ENCODE measurements around the gene SETBP1. TPM values are rescaled to one million over a fixed set of nuclear protein-coding genes. Genes with fewer than 3 reads are reported as not detected.

SETBP1 gene
- total RNA-seq, 1 donor from 2014 or later, result 29.4 TPM

- intact Hi-C loops (cut with micrococcal nuclease), result no loop called here
Measured at GRCh38 chr18:44702594-44702993, 21.9 kb downstream of the SETBP1 start.

- intact Hi-C loops (cut with micrococcal nuclease), result no loop called here
Measured at GRCh38 chr18:44704135-44704789, 23.6 kb downstream of the SETBP1 start.

GRCh38 chr18:44705075-44705675 lies 24.5 kb downstream of the SETBP1 start:
- intact Hi-C loops (cut with micrococcal nuclease), result no loop called here

- intact Hi-C loops (cut with micrococcal nuclease), result no loop called here
Measured at GRCh38 chr18:44708451-44709083, 27.9 kb downstream of the SETBP1 start.

- intact Hi-C loops (cut with micrococcal nuclease), result no loop called here
Measured at GRCh38 chr18:44709307-44710126, 28.8 kb downstream of the SETBP1 start.

GRCh38 chr18:44710931-44711330 lies 30.2 kb downstream of the SETBP1 start:
- intact Hi-C loops (cut with micrococcal nuclease), result no loop called here

GRCh38 chr18:44712025-44712424 lies 31.3 kb downstream of the SETBP1 start:
- intact Hi-C loops (cut with micrococcal nuclease), result no loop called here

- intact Hi-C loops (cut with micrococcal nuclease), result no loop called here
Measured at GRCh38 chr18:44713435-44713834, 32.7 kb downstream of the SETBP1 start.

GRCh38 chr18:44714376-44714775 lies 33.7 kb downstream of the SETBP1 start:
- intact Hi-C loops (cut with micrococcal nuclease), result no loop called here

- intact Hi-C loops (cut with micrococcal nuclease), result no loop called here
Measured at GRCh38 chr18:44715245-44715644, 34.6 kb downstream of the SETBP1 start.

GRCh38 chr18:44715842-44716241 lies 35.2 kb downstream of the SETBP1 start:
- intact Hi-C loops (cut with micrococcal nuclease), result no loop called here

- intact Hi-C loops (cut with micrococcal nuclease), result no loop called here
Measured at GRCh38 chr18:44716697-44717163, 36.0 kb downstream of the SETBP1 start.

- intact Hi-C loops (cut with micrococcal nuclease), result loop anchor here (10.0 kb wide), 1 partner anchor 1535 kb away; no protein-coding TSS in a partner anchor
Measured at GRCh38 chr18:44719519-44720060, 38.9 kb downstream of the SETBP1 start.

GRCh38 chr18:44721748-44722147 lies 41.1 kb downstream of the SETBP1 start:
- intact Hi-C loops (cut with micrococcal nuclease), result loop anchor here (10.0 kb wide), 1 partner anchor 1533 kb away; no protein-coding TSS in a partner anchor

- intact Hi-C loops (cut with micrococcal nuclease), result loop anchor here (10.0 kb wide), 1 partner anchor 1531 kb away; no protein-coding TSS in a partner anchor
Measured at GRCh38 chr18:44723411-44723810, 42.7 kb downstream of the SETBP1 start.

GRCh38 chr18:44724105-44724778 lies 43.6 kb downstream of the SETBP1 start:
- intact Hi-C loops (cut with micrococcal nuclease), result loop anchor here (10.0 kb wide), 1 partner anchor 1531 kb away; no protein-coding TSS in a partner anchor

GRCh38 chr18:44725300-44726058 lies 44.8 kb downstream of the SETBP1 start:
- intact Hi-C loops (cut with micrococcal nuclease), result loop anchor here (1.0 to 10.0 kb wide), 8 partner anchors 8 to 1529 kb away; no protein-coding TSS in a partner anchor

GRCh38 chr18:44726059-44726421 lies 45.4 kb downstream of the SETBP1 start:
- intact Hi-C loops (cut with micrococcal nuclease), result loop anchor here (5.0 to 10.0 kb wide), 2 partner anchors 364 to 1529 kb away; no protein-coding TSS in a partner anchor

- intact Hi-C loops (cut with micrococcal nuclease), result loop anchor here (5.0 to 10.0 kb wide), 2 partner anchors 365 to 1528 kb away; no protein-coding TSS in a partner anchor
Measured at GRCh38 chr18:44727291-44727690, 46.6 kb downstream of the SETBP1 start.

All from T-helper 1 cell treated with Interleukin-12 subunit alpha and Interleukin-12 subunit beta and Interleukin-4 antibody, amounts not matched to agents 30 ng/mL and 1 ng/mL, for 36 hours (primary cell).